MCF 10A (cell line): ENCODE data around the gene FBXL3. TPM values are rescaled to one million over a fixed set of nuclear protein-coding genes. Genes with fewer than 3 reads are reported as not detected.

Experiments used
- BruUV-seq: library from RNA; stranded (reverse); fragments of 400-500 nt; replicated peaks from 2 replicates; lab custom pipeline; 2021; lab: Mats Ljungman, UMichigan
- CTCF ChIA-PET: fragments of 300-600 bp; sonication (Branson Sonifier 250); formaldehyde crosslinking; extraction: SDS; loops from one replicate; lab custom pipeline; 2021; ENCODE audit warnings: antibody characterized with exemption, inconsistent platforms; lab: Yijun Ruan, JAX
- POLR2A ChIA-PET: fragments of 300-600, 350-650 bp; sonication (Branson Sonifier 250); formaldehyde crosslinking; extraction: SDS; loops from one replicate; lab custom pipeline; 2020; ENCODE audit warnings: antibody characterized with exemption, inconsistent platforms; lab: Yijun Ruan, JAX
- DNase-seq: peaks from one replicate; pipeline ENCODE4 v3.0.0-alpha.2; 2018; ENCODE audit not compliant: unreplicated experiment
- H3K27ac Mint-ChIP-seq: one replicate; pipeline ENCODE4 v1.8.0; 2022; ENCODE audit warnings: mild to moderate bottlenecking, low read depth, mixed read lengths; ENCODE audit not compliant: unreplicated experiment
- H3K27me3 Mint-ChIP-seq: one replicate; pipeline ENCODE4 v1.8.0; 2022; ENCODE audit warnings: mixed read lengths; ENCODE audit not compliant: insufficient read depth, unreplicated experiment
- H3K36me3 Mint-ChIP-seq: one replicate; pipeline ENCODE4 v1.8.0; 2022; ENCODE audit warnings: mild to moderate bottlenecking, moderate library complexity, mixed read lengths; ENCODE audit not compliant: insufficient read depth, unreplicated experiment
- H3K4me1 Mint-ChIP-seq: one replicate; pipeline ENCODE4 v1.8.0; 2022; ENCODE audit warnings: mixed read lengths; ENCODE audit not compliant: insufficient read depth, unreplicated experiment
- H3K4me3 Mint-ChIP-seq: one replicate; pipeline ENCODE4 v1.8.0; 2022; ENCODE audit warnings: mild to moderate bottlenecking, moderate library complexity, mixed read lengths; ENCODE audit not compliant: unreplicated experiment
- H3K9me3 Mint-ChIP-seq: one replicate; pipeline ENCODE4 v1.8.0; 2022; ENCODE audit warnings: mixed read lengths; ENCODE audit not compliant: unreplicated experiment
- intact Hi-C: fragments of 100-400 bp; cut with micrococcal nuclease; formaldehyde crosslinking; loops from 2 replicates; pipeline ENCODE4 v1.14.1; 2022
- total RNA-seq: library from RNA; stranded (reverse); gene quantifications from 2 replicates; pipeline ENCODE4 v1.2.3, GENCODE V29; 2022
- TF ChIP-seq, protein P1 (sequence below): fragments of 200-600 bp; IDR thresholded peaks from one replicate; pipeline ENCODE4 v1.8.0; 2022; ENCODE audit warnings: antibody characterized with exemption, mild to moderate bottlenecking; ENCODE audit not compliant: unreplicated experiment

The FBXL3 gene
- total RNA-seq, 1 experiment from 2014 or later, result 34.9 TPM

GRCh38 chr13:77001540-77001939 lies 25.4 kb downstream of the FBXL3 start:
- ChIA-PET POLR2A (interaction anchor here (1.0 to 2.2 kb wide), 2 partner anchors 9 to 75 kb away, joined by 3 to 26 read pairs; partner anchors contain the start of gene CLN5), CTCF (interaction anchor here (0.5 to 3.5 kb wide), 26 partner anchors 8 to 1241 kb away, joined by 3 to 38 read pairs (median 4); partner anchors contain the start of gene KCTD12)
- intact Hi-C loops, result no loop called here
- no TSS peak for BruUV-seq
- peaks cover 8% of the 10 kb centered on the region for H3K4me1 Mint-ChIP-seq
- no peaks in the 10 kb centered on the region for H3K9me3 Mint-ChIP-seq
- H3K4me3 Mint-ChIP-seq, result no peak overlapping the region
- H3K36me3 Mint-ChIP-seq, result peaks cover 51% of the 10 kb centered on the region
- TF ChIP-seq, protein P1, sequence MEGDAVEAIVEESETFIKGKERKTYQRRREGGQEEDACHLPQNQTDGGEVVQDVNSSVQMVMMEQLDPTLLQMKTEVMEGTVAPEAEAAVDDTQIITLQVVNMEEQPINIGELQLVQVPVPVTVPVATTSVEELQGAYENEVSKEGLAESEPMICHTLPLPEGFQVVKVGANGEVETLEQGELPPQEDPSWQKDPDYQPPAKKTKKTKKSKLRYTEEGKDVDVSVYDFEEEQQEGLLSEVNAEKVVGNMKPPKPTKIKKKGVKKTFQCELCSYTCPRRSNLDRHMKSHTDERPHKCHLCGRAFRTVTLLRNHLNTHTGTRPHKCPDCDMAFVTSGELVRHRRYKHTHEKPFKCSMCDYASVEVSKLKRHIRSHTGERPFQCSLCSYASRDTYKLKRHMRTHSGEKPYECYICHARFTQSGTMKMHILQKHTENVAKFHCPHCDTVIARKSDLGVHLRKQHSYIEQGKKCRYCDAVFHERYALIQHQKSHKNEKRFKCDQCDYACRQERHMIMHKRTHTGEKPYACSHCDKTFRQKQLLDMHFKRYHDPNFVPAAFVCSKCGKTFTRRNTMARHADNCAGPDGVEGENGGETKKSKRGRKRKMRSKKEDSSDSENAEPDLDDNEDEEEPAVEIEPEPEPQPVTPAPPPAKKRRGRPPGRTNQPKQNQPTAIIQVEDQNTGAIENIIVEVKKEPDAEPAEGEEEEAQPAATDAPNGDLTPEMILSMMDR, result no peak
- no peaks in the 10 kb centered on the region for H3K27me3 Mint-ChIP-seq
- DNase-seq, result no peak
- no peak overlapping the region for H3K27ac Mint-ChIP-seq

- Mint-ChIP-seq H3K36me3 (peaks cover 60% of the 10 kb centered on the region), H3K4me1 (peaks cover 12% of the 10 kb centered on the region), H3K27ac (no peak overlapping the region), H3K9me3 (no peaks in the 10 kb centered on the region), H3K4me3 (no peak overlapping the region), H3K27me3 (no peaks in the 10 kb centered on the region)
- TF ChIP-seq, protein P1, result no peak
- intact Hi-C loops, result no loop called here
- DNase-seq, result no peak
- BruUV-seq, result no TSS peak
- ChIA-PET POLR2A (interaction anchor here (0.7 to 2.2 kb wide), 5 partner anchors 8 to 121 kb away, joined by 3 to 26 read pairs (median 3); partner anchors contain the start of genes CLN5 and FBXL3), CTCF (interaction anchor here (0.8 to 3.5 kb wide), 6 partner anchors 7 to 1131 kb away, joined by 3 to 38 read pairs (median 10); no protein-coding TSS in a partner anchor)
These were observed 26.5 kb downstream of the FBXL3 start for GRCh38 chr13:77000475-77000874.

GRCh38 chr13:76994281-76994680 lies 32.7 kb downstream of the FBXL3 start:
- intact Hi-C loops, result loop anchor here (10.0 kb wide), 1 partner anchor 1319 kb away; no protein-coding TSS in a partner anchor
- ChIA-PET POLR2A (interaction anchor here (0.6 to 2.9 kb wide), 3 partner anchors 7 to 1121 kb away, joined by 3 to 26 read pairs (median 17); partner anchors contain the start of gene KCTD12), CTCF (interaction anchor here (1.2 to 2.4 kb wide), 3 partner anchors 8 to 109 kb away, joined by 3 to 32 read pairs (median 4); partner anchors contain the start of gene KCTD12)
- Mint-ChIP-seq H3K4me3 (peak overlapping the region; percentile 15), H3K27me3 (no peaks in the 10 kb centered on the region), H3K36me3 (peaks cover 39% of the 10 kb centered on the region), H3K9me3 (no peaks in the 10 kb centered on the region), H3K4me1 (peaks cover 28% of the 10 kb centered on the region), H3K27ac (no peak overlapping the region)
- BruUV-seq, result no TSS peak
- no peak for DNase-seq
- TF ChIP-seq, protein P1, result no peak

GRCh38 chr13:76993473-76993872 lies 33.5 kb downstream of the FBXL3 start:
- H3K27me3 Mint-ChIP-seq, result no peaks in the 10 kb centered on the region
- H3K36me3 Mint-ChIP-seq, result peaks cover 31% of the 10 kb centered on the region
- no TSS peak for BruUV-seq
- TF ChIP-seq, protein P1, result no peak
- intact Hi-C loops, result loop anchor here (10.0 kb wide), 1 partner anchor 1319 kb away; no protein-coding TSS in a partner anchor
- peak overlapping the region; percentile 96 for H3K27ac Mint-ChIP-seq
- POLR2A ChIA-PET, result interaction anchor here (0.7 to 3.1 kb wide), 15 partner anchors 8 to 336 kb away, joined by 3 to 56 read pairs (median 13); partner anchors contain the start of genes FBXL3 and KCTD12
- DNase-seq, result no peak
- H3K4me3 Mint-ChIP-seq, result peak overlapping the region; percentile 93
- CTCF ChIA-PET, result interaction anchor here (0.6 to 6.6 kb wide), 7 partner anchors 9 to 1107 kb away, joined by 3 to 82 read pairs (median 4); no protein-coding TSS in a partner anchor
- H3K9me3 Mint-ChIP-seq, result no peaks in the 10 kb centered on the region
- peaks cover 28% of the 10 kb centered on the region for H3K4me1 Mint-ChIP-seq
